HL-60/S4 treated with retinoic acid at 250 ng/mL for 4 days and 3 days (cell line): ENCODE results near the gene CCT4.

ENCODE experiments used
- in situ Hi-C: fragments of 300-500 bp; cut with MboI; formaldehyde crosslinking; loops from 2 replicates; pipeline ENCODE4 v1.7.0; 2022; ENCODE audit warnings: low sequenced_read_pairs

The CCT4 gene, protein sequence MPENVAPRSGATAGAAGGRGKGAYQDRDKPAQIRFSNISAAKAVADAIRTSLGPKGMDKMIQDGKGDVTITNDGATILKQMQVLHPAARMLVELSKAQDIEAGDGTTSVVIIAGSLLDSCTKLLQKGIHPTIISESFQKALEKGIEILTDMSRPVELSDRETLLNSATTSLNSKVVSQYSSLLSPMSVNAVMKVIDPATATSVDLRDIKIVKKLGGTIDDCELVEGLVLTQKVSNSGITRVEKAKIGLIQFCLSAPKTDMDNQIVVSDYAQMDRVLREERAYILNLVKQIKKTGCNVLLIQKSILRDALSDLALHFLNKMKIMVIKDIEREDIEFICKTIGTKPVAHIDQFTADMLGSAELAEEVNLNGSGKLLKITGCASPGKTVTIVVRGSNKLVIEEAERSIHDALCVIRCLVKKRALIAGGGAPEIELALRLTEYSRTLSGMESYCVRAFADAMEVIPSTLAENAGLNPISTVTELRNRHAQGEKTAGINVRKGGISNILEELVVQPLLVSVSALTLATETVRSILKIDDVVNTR

DNA sequence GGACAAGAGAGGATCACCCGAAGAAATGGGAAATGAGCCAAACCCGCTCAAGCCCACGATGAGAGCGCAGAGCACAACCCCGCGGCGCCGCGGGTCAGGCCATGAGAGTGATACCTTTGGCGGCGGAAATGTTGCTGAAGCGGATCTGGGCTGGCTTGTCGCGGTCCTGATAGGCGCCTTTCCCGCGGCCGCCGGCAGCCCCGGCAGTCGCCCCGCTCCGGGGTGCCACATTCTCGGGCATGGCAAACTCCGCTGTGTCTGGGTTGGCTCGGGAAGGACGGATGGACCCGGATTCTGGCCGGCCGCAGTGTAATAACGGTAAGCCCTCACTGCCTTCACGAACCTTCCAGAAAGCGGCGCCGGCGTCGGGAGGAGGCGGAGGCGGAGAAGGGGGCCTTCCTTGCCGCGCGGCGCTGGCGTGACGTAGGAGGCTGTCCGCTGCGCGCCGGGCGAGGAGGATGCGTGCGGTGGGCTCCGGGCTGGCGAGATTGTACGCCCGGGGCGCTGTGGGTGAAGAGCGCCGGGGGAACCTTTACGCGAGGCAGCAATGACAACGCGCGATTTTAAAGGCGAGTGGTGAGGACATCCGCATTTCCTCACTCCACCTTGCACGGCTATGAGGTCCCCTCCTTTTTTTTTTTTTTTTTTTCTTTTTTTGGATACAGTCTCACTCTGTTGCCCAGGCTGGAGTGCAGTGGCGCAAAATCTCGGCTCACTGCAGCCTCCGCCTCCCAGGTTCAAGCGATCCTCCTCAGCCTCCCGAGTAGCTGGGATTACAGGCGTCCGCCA lies at the start of gene CCT4:
CCT4 (minus strand) TSS at position 390 of the 789 bp plus-strand sequence; CDS start at position 241, 149 bp downstream.
- in situ Hi-C loops, result no loop called here

GRCh38 chr2:61937886-61938285 lies 49.4 kb upstream of the CCT4 start:
- in situ Hi-C loops, result no loop called here

- in situ Hi-C loops, result no loop called here
These were observed 48.6 kb upstream of the CCT4 start for GRCh38 chr2:61937098-61937497.

GRCh38 chr2:61928826-61929461 lies 40.5 kb upstream of the CCT4 start:
- in situ Hi-C loops, result no loop called here

DNA sequence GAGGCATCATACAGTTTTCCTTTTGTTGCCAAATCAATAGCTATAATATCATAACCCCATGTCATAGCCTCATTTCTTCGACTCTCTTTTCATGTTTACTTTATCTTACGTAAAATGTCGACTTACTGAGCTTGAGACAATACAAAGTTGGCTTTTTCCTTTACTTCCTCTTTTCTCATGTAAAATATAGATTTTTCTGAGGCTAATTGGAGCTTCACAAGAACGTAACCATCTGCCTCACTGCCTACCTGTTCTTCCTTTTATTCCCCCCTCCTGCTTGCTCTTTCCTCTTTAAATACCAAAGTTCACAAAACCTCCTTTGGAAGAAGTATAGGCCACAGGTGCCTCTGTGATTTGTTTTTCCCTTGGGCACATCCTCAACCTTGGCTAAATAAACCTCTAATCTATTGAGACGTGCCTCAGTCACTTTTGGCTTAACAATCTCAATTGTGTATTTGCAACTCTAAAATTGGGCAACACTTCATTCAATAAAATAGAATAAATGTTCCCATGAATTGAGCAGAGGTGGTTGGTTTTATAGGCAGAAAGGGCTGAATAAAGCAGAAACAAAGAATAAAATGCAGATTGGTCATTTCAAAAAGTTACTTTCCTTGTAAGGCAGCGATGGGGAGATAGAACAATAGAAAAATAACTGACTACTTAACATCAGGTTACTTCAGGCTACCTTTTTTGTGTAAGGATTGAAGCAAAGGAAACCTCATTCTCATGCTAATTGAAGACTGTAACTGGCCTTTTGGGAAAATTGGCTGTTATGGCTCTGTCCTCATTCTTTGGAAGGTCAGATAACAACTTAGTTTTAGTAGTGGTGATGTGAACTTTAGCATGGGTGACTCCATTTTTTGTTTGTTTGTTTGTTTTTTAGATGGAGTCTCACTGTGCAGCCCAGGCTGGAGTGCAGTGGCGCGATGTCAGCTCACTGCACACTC lies 38.3 kb upstream of the CCT4 start:
- in situ Hi-C loops, result no loop called here

DNA sequence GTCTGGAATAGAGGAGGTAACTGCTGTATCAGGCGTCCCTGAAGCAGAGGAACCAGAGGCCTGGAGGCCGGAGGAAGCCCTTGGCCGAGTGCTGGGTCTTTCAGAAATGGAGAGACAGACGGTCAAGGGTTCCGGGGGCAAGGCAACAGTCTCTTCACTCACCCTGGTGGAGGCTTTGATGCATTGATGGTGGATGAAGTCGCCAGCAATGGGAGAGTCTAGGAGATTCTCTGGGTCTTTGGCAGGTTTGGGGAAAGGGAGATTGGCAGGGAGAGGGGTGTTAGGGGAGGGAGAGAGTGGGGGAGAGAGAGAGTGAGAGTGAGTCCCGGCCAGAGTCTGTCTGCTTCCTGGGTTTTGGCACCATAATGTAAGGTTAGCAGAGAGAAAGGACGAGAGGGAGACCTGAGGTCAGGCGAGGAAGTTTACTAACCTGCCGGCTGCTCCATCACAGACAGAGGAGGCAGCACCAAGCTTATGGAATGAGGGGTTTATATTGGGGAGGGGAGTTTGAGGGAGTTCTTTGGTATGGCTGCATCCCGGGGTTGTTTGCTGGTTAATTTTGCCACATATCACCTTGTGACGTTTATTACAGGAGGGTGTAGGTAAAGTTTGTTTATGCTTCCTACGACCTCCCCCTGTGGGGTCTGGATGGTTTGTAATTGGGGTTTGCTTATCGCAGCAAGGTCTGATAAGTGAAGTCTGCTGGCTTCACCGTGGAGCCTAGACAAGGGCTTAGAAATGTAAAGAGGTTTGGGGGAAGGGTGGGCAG lies 36.6 kb upstream of the CCT4 start:
- in situ Hi-C loops, result loop anchor here (25.0 kb wide), 1 partner anchor 837 kb away; no protein-coding TSS in a partner anchor

DNA sequence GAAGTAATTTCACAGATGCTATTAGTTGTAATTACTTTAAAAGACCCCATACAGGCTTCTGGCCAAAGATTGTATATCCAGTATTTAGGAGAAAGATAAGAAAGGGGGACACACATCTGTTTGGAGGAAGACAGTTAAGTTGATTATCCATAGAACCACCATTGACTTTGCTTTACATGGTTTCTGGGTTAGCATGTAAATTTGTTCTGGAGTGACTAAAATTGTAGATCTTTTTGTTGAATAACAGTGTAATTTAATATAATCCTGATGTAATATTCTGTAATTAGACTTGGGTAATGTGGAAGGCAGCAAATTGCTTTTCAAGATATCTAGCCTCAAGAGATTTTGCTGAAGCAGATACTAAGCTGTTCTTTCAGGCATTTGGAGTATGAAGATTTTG lies 34.3 kb upstream of the CCT4 start:
- in situ Hi-C loops, result loop anchor here (25.0 kb wide), 1 partner anchor 840 kb away; no protein-coding TSS in a partner anchor

GRCh38 chr2:61920548-61920947 lies 32.1 kb upstream of the CCT4 start:
- in situ Hi-C loops, result loop anchor here (25.0 kb wide), 1 partner anchor 842 kb away; no protein-coding TSS in a partner anchor

GRCh38 chr2:61914794-61915193 lies 26.3 kb upstream of the CCT4 start:
- in situ Hi-C loops, result loop anchor here (25.0 kb wide), 1 partner anchor 848 kb away; no protein-coding TSS in a partner anchor

GRCh38 chr2:61911510-61911909 lies 23.1 kb upstream of the CCT4 start:
- in situ Hi-C loops, result loop anchor here (25.0 kb wide), 1 partner anchor 851 kb away; no protein-coding TSS in a partner anchor

- in situ Hi-C loops, result loop anchor here (25.0 kb wide), 1 partner anchor 852 kb away; no protein-coding TSS in a partner anchor
These were observed 22.1 kb upstream of the CCT4 start for GRCh38 chr2:61910603-61911002.

GRCh38 chr2:61909116-61909515 lies 20.7 kb upstream of the CCT4 start:
- in situ Hi-C loops, result loop anchor here (25.0 kb wide), 1 partner anchor 853 kb away; no protein-coding TSS in a partner anchor

DNA sequence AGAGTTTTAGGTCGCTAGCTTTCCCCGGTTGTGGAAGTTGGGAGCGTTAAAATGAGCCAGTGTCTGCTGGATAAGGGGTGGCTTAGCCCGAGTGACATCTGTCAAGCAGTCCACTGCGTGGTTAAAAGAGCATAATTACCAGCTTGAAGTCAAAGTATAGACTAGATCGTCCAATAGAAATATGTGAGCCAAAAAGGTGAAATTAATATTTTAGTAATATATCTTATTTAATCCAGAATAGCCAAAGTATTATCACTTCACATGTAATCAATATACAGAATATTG lies 17.7 kb upstream of the CCT4 start:
- in situ Hi-C loops, result loop anchor here (25.0 kb wide), 1 partner anchor 856 kb away; no protein-coding TSS in a partner anchor

DNA sequence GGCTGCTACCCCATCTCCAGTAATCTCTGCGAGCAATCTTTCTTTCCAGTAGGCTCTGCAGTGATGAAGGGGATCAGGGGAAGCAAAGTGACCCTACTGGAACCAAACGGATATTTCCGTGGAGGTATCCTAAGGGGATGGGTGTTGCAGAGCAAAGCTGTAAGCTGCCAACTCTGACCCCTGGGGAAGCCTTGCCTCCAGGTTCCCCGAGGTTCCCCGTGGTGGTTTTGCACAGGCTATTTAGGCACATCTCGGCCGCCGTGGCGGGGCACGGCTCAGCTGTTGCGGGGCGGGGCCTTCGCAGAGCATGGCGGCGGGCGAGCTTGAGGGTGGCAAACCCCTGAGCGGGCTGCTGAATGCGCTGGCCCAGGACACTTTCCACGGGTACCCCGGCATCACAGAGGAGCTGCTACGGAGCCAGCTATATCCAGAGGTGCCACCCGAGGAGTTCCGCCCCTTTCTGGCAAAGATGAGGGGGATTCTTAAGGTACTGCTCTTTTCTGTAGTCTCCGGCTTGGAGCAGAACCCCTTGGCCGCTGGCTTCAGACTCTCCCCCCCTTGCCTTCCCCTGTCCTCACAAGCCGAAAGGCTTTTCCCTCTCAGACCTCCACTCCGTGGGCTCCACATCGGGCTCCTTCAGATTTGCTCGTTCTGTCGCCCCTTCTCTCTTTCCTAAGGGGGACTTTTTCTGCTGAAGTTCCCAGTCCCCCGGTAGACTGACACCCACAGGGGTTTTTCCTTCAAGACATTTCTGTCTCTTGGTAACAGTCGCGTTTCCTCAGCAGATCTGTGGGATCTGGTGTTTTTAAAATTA lies 17.1 kb upstream of the CCT4 start, which contains the start of gene COMMD1:
COMMD1 (plus strand) TSS at position 303 of the 814 bp plus-strand sequence; CDS start at position 308, 5 bp downstream.
- in situ Hi-C loops, result loop anchor here (25.0 kb wide), 1 partner anchor 857 kb away; no protein-coding TSS in a partner anchor

- in situ Hi-C loops, result loop anchor here (25.0 kb wide), 1 partner anchor 862 kb away; no protein-coding TSS in a partner anchor
These were observed 11.8 kb upstream of the CCT4 start for GRCh38 chr2:61900281-61900680.

DNA sequence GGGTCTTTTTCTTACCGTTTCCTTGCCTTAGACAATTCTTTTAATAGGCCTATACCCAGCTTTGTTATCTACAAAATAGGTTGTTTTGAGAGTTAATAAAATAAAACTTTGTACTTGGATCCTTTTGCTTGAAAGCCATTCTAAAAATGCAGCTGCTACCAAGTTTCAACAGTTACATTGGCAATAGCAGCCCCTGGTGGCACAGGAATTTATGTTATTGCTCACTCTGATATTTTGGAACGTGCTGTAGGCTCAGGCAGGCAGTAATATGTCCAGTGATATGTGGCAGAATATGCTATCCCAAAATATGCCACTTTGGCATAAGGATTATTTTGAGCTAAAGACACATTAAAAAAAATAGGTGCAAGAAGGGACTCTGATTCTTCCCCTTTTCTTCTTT lies 10.4 kb upstream of the CCT4 start:
- in situ Hi-C loops, result no loop called here

- in situ Hi-C loops, result no loop called here
These were observed 664 bp downstream of the CCT4 start for GRCh38 chr2:61887717-61888266.
